HepG2 (cell line): ENCODE measurements around the gene EPHA1. TPM values are rescaled to one million over a fixed set of nuclear protein-coding genes. Genes with fewer than 3 reads are reported as not detected.

Experiments used
- EEA1 ChIP-seq: sonication (generic); formaldehyde crosslinking; IDR thresholded peaks from 2 replicates; pipeline ENCODE4 v1.5.1; 2020; ENCODE audit warnings: mild to moderate bottlenecking, missing genetic modification reagents, borderline replicate concordance
- ETV5 ChIP-seq: IDR thresholded peaks from 2 replicates; pipeline ENCODE4 v1.6.1; 2018; ENCODE audit warnings: missing biosample characterization, missing genetic modification reagents, inconsistent platforms, borderline replicate concordance
- GFI1 ChIP-seq: sonication (generic); formaldehyde crosslinking; IDR thresholded peaks from 2 replicates; pipeline ENCODE4 v1.5.0; 2020; ENCODE audit warnings: missing genetic modification reagents, mild to moderate bottlenecking, borderline replicate concordance
- GTF2F1 ChIP-seq: fragments of 150-350 bp; IDR thresholded peaks from 2 replicates; pipeline ENCODE4 v1.6.1; 2014; ENCODE audit warnings: low read length
- HNF1A ChIP-seq, 2 experiments: sonication (generic) in 1 of 2; formaldehyde crosslinking in 1 of 2; IDR thresholded peaks; 2 replicates each; pipeline versions ENCODE4 v1.4.0 to v1.6.1; 2016 to 2020; ENCODE audit warnings: borderline replicate concordance in 1 of 2, low read depth in 1 of 2, mild to moderate bottlenecking in 1 of 2, missing genetic modification reagents in 1 of 2
- HNRNPL ChIP-seq: fragments of 200-400 bp; formaldehyde crosslinking; IDR thresholded peaks from 2 replicates; pipeline ENCODE4 v1.6.1; 2017; ENCODE audit warnings: mild to moderate bottlenecking, low read depth, low read length
- HOMEZ ChIP-seq: IDR thresholded peaks from 2 replicates; pipeline ENCODE4 v1.6.1; 2016; ENCODE audit warnings: low read depth
- JDP2 ChIP-seq: sonication (generic); formaldehyde crosslinking; IDR thresholded peaks from 2 replicates; pipeline ENCODE4 v1.8.1; 2022; ENCODE audit warnings: missing genetic modification reagents, borderline replicate concordance
- MTF1 ChIP-seq: sonication (generic); formaldehyde crosslinking; IDR thresholded peaks from 2 replicates; pipeline ENCODE4 v1.5.0; 2020; ENCODE audit warnings: missing genetic modification reagents
- NFYB ChIP-seq: sonication (generic); formaldehyde crosslinking; IDR thresholded peaks from 2 replicates; pipeline ENCODE4 v1.4.0; 2020; ENCODE audit warnings: missing genetic modification reagents
- POGZ ChIP-seq: sonication (generic); formaldehyde crosslinking; IDR thresholded peaks from 2 replicates; pipeline ENCODE4 v1.4.0; 2020; ENCODE audit warnings: mild to moderate bottlenecking, missing genetic modification reagents
- TEAD3 ChIP-seq: optimal IDR thresholded peaks from 2 replicates; pipeline ENCODE3; 2016; ENCODE audit warnings: borderline replicate concordance
- ZC3H13 ChIP-seq: sonication (generic); formaldehyde crosslinking; IDR thresholded peaks from 2 replicates; pipeline ENCODE4 v1.8.1; 2023; ENCODE audit warnings: mild to moderate bottlenecking, missing genetic modification reagents, moderate library complexity
- ZNF232 ChIP-seq: sonication (generic); formaldehyde crosslinking; IDR thresholded peaks from 2 replicates; pipeline ENCODE4 v1.4.0; 2020; ENCODE audit warnings: missing genetic modification reagents, borderline replicate concordance
- ZNF24 ChIP-seq: fragments of 450-650 bp; IDR thresholded peaks from 2 replicates; pipeline ENCODE4 v1.6.1; 2017; ENCODE audit warnings: antibody characterized with exemption, mild to moderate bottlenecking
- ZNF431 ChIP-seq: sonication (generic); formaldehyde crosslinking; IDR thresholded peaks from 2 replicates; pipeline ENCODE4 v1.9.0; 2022; ENCODE audit warnings: missing genetic modification reagents, low read depth, mild to moderate bottlenecking, borderline replicate concordance
- polyA plus RNA-seq, 8 experiments: library from polyadenylated mRNA; depleted of rRNA in 3 of 8; stranded (reverse) in 7 of 8; unstranded in 1 of 8; fragments of >200 nt; fragmentation: Illumina TruSeq in 4 of 8; extraction: Trizol in 4 of 8; gene quantifications; 2 replicates each; pipeline versions ENCODE4 v1.2.1 to v1.2.3, GENCODE V29; 2011 to 2016; ENCODE audit warnings: low read depth in 4 of 8, missing spikeins in 1 of 8, mixed read lengths in 1 of 8; ENCODE audit not compliant: insufficient read depth in 1 of 8
- total RNA-seq, 5 experiments: library from RNA; depleted of rRNA; stranded (reverse); fragments of >200 nt; fragmentation: Illumina TruSeq; extraction: Trizol; gene quantifications; 2 replicates each; pipeline ENCODE4 v1.2.3, GENCODE V29; 2016; ENCODE audit warnings: low read depth in 1 of 5
- TF ChIP-seq, protein P1 (sequence below): sonication (generic); formaldehyde crosslinking; IDR thresholded peaks from 2 replicates; pipeline ENCODE4 v1.8.0; 2022; ENCODE audit warnings: missing genetic modification reagents, mild to moderate bottlenecking, moderate library complexity, borderline replicate concordance
- TF ChIP-seq, protein P2 (sequence below), 2 experiments: sonication (generic) in 1 of 2; formaldehyde crosslinking in 1 of 2; IDR thresholded peaks; 2 replicates each; pipeline versions ENCODE4 v1.4.0 to v1.6.1; 2018 to 2020; ENCODE audit warnings: missing genetic modification reagents in 2 of 2, borderline replicate concordance in 1 of 2, low read depth in 1 of 2, mild to moderate bottlenecking in 1 of 2, missing biosample characterization in 1 of 2

EPHA1 gene
- total and polyA plus RNA-seq, 2 of the 13 experiments (the other 11 are each of a cell fraction or from before 2014, with no cell fraction given), result 4.6 to 17.1 TPM

DNA sequence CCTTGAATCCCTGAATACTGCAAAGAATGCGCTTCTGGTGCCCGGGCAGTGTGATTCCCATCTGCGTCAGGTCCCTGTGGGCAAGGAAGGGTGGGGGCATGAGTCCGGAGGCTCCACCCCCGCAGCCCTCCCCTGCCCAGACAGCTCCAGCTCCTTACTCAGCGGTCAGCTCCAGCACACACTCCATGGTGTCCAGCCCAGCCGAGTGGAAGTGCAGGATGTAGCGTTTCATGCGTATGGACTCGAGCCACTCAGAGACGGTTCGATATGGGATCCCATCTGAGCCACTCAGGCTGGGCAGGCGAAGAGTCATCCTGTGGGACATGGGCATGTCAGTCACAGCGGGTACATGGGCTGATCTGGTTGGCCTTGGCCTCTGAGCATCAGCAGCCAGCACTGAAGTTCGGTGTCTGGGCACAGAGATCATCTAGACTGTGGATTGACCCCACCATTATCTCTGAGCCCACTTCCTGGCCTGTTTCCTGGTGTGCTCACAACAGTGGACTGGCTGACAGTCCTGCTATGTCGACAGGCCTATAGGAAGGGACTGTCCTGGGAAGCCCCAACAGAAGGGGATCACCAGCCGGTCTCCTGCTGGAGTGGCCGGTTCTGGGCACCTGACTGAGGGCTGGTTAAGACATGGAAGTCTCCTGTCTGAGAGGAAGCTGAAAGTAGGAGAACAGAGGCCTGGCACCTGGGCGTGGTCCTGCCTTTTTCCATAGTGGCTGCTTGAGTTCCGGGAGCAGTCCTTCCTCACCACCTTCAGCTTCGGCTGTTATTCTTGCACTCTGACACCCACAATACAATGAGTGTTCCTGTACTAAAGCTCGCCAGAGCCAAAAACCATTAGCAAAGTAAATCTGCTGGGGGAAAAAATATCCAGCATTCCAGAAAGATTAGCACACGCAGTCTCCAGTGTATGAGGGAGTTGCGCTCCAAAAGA lies 16.9 kb downstream of the EPHA1 start (continued):
- TF ChIP-seq HNF1A (IDR thresholded peaks at IDR 0.05; ENCODE audit: low read depth) (no peak), HNF1A (CRISPR knock-in tag; IDR thresholded peaks at IDR 0.05; ENCODE audit: borderline replicate concordance) (0 out of 2 replicates have a peak, but pooled peaks have one; percentile 29), ZNF431 (CRISPR knock-in tag) (no peak), HOMEZ (CRISPR knock-in tag) (no peak), ZC3H13 (CRISPR knock-in tag) (no peak), MTF1 (CRISPR knock-in tag) (no peak), ZNF24 (no peak), POGZ (CRISPR knock-in tag) (peak; percentile 54), GTF2F1 (no peak), ZNF232 (CRISPR knock-in tag) (no peak), ETV5 (CRISPR knock-in tag) (peak; percentile 64; the same call in 1 of the 2 replicates), JDP2 (CRISPR knock-in tag) (no peak), TEAD3 (CRISPR knock-in tag) (no peak), HNRNPL (0 out of 2 replicates have a peak, but pooled peaks have one; percentile 59), GFI1 (no peak), EEA1 (no peak), NFYB (CRISPR knock-in tag) (no peak)
- TF ChIP-seq, protein P1, sequence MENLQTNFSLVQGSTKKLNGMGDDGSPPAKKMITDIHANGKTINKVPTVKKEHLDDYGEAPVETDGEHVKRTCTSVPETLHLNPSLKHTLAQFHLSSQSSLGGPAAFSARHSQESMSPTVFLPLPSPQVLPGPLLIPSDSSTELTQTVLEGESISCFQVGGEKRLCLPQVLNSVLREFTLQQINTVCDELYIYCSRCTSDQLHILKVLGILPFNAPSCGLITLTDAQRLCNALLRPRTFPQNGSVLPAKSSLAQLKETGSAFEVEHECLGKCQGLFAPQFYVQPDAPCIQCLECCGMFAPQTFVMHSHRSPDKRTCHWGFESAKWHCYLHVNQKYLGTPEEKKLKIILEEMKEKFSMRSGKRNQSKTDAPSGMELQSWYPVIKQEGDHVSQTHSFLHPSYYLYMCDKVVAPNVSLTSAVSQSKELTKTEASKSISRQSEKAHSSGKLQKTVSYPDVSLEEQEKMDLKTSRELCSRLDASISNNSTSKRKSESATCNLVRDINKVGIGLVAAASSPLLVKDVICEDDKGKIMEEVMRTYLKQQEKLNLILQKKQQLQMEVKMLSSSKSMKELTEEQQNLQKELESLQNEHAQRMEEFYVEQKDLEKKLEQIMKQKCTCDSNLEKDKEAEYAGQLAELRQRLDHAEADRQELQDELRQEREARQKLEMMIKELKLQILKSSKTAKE (CRISPR knock-in tag), result no peak
- TF ChIP-seq, protein P2, sequence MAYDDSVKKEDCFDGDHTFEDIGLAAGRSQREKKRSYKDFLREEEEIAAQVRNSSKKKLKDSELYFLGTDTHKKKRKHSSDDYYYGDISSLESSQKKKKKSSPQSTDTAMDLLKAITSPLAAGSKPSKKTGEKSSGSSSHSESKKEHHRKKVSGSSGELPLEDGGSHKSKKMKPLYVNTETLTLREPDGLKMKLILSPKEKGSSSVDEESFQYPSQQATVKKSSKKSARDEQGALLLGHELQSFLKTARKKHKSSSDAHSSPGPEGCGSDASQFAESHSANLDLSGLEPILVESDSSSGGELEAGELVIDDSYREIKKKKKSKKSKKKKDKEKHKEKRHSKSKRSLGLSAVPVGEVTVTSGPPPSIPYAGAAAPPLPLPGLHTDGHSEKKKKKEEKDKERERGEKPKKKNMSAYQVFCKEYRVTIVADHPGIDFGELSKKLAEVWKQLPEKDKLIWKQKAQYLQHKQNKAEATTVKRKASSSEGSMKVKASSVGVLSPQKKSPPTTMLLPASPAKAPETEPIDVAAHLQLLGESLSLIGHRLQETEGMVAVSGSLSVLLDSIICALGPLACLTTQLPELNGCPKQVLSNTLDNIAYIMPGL (CRISPR knock-in tag; IDR thresholded peaks at IDR 0.05; ENCODE audit: borderline replicate concordance in 1 of 2, low read depth in 1 of 2), result no peak
